BJ (cell line): ENCODE measurements around the gene BMERB1. TPM values are rescaled to one million over a fixed set of nuclear protein-coding genes. Genes with fewer than 3 reads are reported as not detected.

Experiments used
- CTCF ChIA-PET: fragments of 350-600 bp; formaldehyde crosslinking; extraction: SDS; loops from one replicate; lab custom pipeline; 2021; ENCODE audit warnings: antibody characterized with exemption, inconsistent platforms; lab: Yijun Ruan, JAX
- POLR2A ChIA-PET: fragments of 300-600 bp; sonication (Branson Sonifier 250); formaldehyde crosslinking; extraction: SDS; loops from one replicate; lab custom pipeline; 2021; ENCODE audit warnings: antibody characterized with exemption; lab: Charles Lee
- DNase-seq: peaks from one replicate; pipeline ENCODE4 v3.0.0-alpha.2; 2011; ENCODE audit warnings: low read depth
- H3K27me3 ChIP-seq: 2 replicates; pipeline ENCODE4 v1.6.0; 2011; ENCODE audit warnings: low read length; ENCODE audit not compliant: control insufficient read depth, insufficient read depth
- H3K36me3 ChIP-seq: 2 replicates; pipeline ENCODE4 v1.5.1; 2011; ENCODE audit warnings: low read length; ENCODE audit not compliant: control insufficient read depth, insufficient read depth
- H3K4me3 ChIP-seq: 2 replicates; pipeline ENCODE4 v1.5.1; 2011; ENCODE audit warnings: low read depth, mild to moderate bottlenecking, control low read depth, low read length
- CTCF ChIP-seq: IDR thresholded peaks from 2 replicates; pipeline ENCODE4 v1.5.1; 2011; ENCODE audit warnings: low read depth, mild to moderate bottlenecking, control low read depth, inconsistent platforms, low read length, moderate library complexity; ENCODE audit not compliant: insufficient read depth
- polyA plus RNA-seq: library from polyadenylated mRNA; depleted of rRNA; stranded (reverse); fragments of >200 nt; gene quantifications from 2 replicates; pipeline ENCODE4 v1.2.3, GENCODE V29; 2011

Gene BMERB1
- polyA plus RNA-seq, 1 experiment, result 72.8 TPM

GRCh38 chr16:15494236-15494635 is 59.8 kb downstream of the BMERB1 start:
- no peak for DNase-seq
- CTCF ChIA-PET, result no interaction called here

GRCh38 chr16:15495898-15496297 is 61.5 kb downstream of the BMERB1 start:
- POLR2A ChIA-PET, result interaction anchor here (0.6 kb wide), 1 partner anchor 14 kb away, joined by 3 read pairs; no protein-coding TSS in a partner anchor
- CTCF ChIA-PET, result interaction anchor here (0.6 kb wide), 2 partner anchors 21 to 69 kb away, joined by 4 to 5 read pairs; no protein-coding TSS in a partner anchor
- Histone ChIP-seq H3K27me3 (no peaks in the 10 kb centered on the region), H3K4me3 (no peak overlapping the region), H3K36me3 (no peaks in the 10 kb centered on the region)
- DNase-seq, result no peak
- no peak for TF ChIP-seq CTCF

More at GRCh38 chr16:15494236-15494635, 59.8 kb downstream of the BMERB1 start:
- H3K27me3 ChIP-seq, result no peaks in the 10 kb centered on the region
- POLR2A ChIA-PET, result no interaction called here
- H3K36me3 ChIP-seq, result no peaks in the 10 kb centered on the region
- TF ChIP-seq CTCF, result no peak
- no peak overlapping the region for H3K4me3 ChIP-seq

- H3K36me3 ChIP-seq, result no peaks in the 10 kb centered on the region
- no peak for DNase-seq
- CTCF ChIA-PET, result interaction anchor here (0.6 to 2.2 kb wide), 3 partner anchors 8 to 72 kb away, joined by 3 to 11 read pairs (median 3); no protein-coding TSS in a partner anchor
- H3K4me3 ChIP-seq, result no peak overlapping the region
- no peaks in the 10 kb centered on the region for H3K27me3 ChIP-seq
- POLR2A ChIA-PET, result no interaction called here
- TF ChIP-seq CTCF, result no peak
These were observed 64.2 kb downstream of the BMERB1 start for GRCh38 chr16:15498427-15499175.

- POLR2A ChIA-PET, result no interaction called here
- H3K4me3 ChIP-seq, result no peak overlapping the region
- TF ChIP-seq CTCF, result no peak
- peak; percentile 68 for DNase-seq
- CTCF ChIA-PET, result interaction anchor here (0.6 to 1.0 kb wide), 2 partner anchors 64 to 693 kb away, joined by 3 read pairs; no protein-coding TSS in a partner anchor
- no peaks in the 10 kb centered on the region for H3K27me3 ChIP-seq
- no peaks in the 10 kb centered on the region for H3K36me3 ChIP-seq
These were observed 67.8 kb downstream of the BMERB1 start for GRCh38 chr16:15502041-15502725.

- no peak for TF ChIP-seq CTCF
- ChIA-PET POLR2A (no interaction called here), CTCF (interaction anchor here (0.6 to 1.0 kb wide), 2 partner anchors 8 to 79 kb away, joined by 3 to 4 read pairs; no protein-coding TSS in a partner anchor)
- no peaks in the 10 kb centered on the region for H3K36me3 ChIP-seq
- no peak overlapping the region for H3K4me3 ChIP-seq
- no peak for DNase-seq
- no peaks in the 10 kb centered on the region for H3K27me3 ChIP-seq
These were observed 72.1 kb downstream of the BMERB1 start for GRCh38 chr16:15506441-15506840.
